GM23338 (cell line): ENCODE data around the gene EID2.

Experiments
- CREB1 ChIP-seq: fragments of 250-450 bp; sonication (Bioruptor Pico); IDR thresholded peaks from 2 replicates; pipeline ENCODE4 v1.5.0; 2020; ENCODE audit warnings: low read depth, mild to moderate bottlenecking, moderate library complexity
- EZH2 ChIP-seq: fragments of 200-600 bp; sonication (generic); IDR thresholded peaks from one replicate; pipeline ENCODE4 v1.8.0; 2017; ENCODE audit warnings: antibody characterized with exemption, mild to moderate bottlenecking, low read depth; ENCODE audit not compliant: unreplicated experiment
- EZH2phosphoT487 ChIP-seq: fragments of 200-600 bp; sonication (generic); IDR thresholded peaks from one replicate; pipeline ENCODE4 v1.8.1; 2018; ENCODE audit warnings: antibody characterized with exemption; ENCODE audit not compliant: unreplicated experiment
- POLR2AphosphoS5 ChIP-seq: IDR thresholded peaks from 2 replicates; pipeline ENCODE4 v1.6.1; 2016; ENCODE audit warnings: antibody characterized with exemption, low read depth
- ZNF331 ChIP-seq: fragments of 250-450 bp; sonication (Bioruptor Pico); IDR thresholded peaks from 2 replicates; pipeline ENCODE4 v1.5.0; 2020; ENCODE audit warnings: low read depth, mild to moderate bottlenecking, moderate library complexity
- TF ChIP-seq, protein P1 (sequence below), 2 experiments: fragments of 200-600 bp in 1 of 2; sonication (generic) in 1 of 2; conservative IDR thresholded peaks; 2 replicates each; pipeline versions ENCODE4 v1.5.1 to v1.6.1; 2016 to 2017; ENCODE audit warnings: antibody characterized with exemption in 2 of 2, low read depth in 2 of 2, mild to moderate bottlenecking in 2 of 2, moderate library complexity in 1 of 2
- TF ChIP-seq, protein P2 (sequence below): IDR thresholded peaks from one replicate; pipeline ENCODE4 v1.6.1; 2018; ENCODE audit warnings: antibody characterized with exemption; ENCODE audit not compliant: unreplicated experiment

DNA sequence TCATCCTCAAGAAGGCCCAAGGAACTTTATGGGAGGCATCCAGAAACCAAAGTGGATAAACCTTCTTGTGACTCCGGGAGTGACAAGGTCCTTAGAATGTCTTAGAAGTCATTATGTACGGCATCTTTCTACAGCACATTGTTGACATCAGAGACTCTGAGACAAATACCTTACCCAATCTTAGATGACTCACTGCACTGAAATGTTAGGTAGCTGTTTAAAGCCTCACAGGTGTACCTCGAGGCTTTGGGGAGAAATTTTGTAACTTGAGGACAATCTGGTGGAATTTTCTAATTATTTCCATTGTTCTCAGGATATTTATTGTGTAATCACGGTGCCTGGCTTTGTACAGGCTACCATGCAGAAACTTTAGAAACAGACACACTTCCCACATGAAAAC is 47.5 kb upstream of the EID2 start:
- TF ChIP-seq POLR2AphosphoS5 (no peak), EZH2 (no peak), CREB1 (CRISPR knock-in tag) (no peak), EZH2phosphoT487 (no peak), ZNF331 (no peak)
- TF ChIP-seq, protein P1, sequence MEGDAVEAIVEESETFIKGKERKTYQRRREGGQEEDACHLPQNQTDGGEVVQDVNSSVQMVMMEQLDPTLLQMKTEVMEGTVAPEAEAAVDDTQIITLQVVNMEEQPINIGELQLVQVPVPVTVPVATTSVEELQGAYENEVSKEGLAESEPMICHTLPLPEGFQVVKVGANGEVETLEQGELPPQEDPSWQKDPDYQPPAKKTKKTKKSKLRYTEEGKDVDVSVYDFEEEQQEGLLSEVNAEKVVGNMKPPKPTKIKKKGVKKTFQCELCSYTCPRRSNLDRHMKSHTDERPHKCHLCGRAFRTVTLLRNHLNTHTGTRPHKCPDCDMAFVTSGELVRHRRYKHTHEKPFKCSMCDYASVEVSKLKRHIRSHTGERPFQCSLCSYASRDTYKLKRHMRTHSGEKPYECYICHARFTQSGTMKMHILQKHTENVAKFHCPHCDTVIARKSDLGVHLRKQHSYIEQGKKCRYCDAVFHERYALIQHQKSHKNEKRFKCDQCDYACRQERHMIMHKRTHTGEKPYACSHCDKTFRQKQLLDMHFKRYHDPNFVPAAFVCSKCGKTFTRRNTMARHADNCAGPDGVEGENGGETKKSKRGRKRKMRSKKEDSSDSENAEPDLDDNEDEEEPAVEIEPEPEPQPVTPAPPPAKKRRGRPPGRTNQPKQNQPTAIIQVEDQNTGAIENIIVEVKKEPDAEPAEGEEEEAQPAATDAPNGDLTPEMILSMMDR (conservative IDR thresholded peaks at IDR 0.05; ENCODE audit: low read depth in 2 of 2), result no peak
- TF ChIP-seq, protein P2, sequence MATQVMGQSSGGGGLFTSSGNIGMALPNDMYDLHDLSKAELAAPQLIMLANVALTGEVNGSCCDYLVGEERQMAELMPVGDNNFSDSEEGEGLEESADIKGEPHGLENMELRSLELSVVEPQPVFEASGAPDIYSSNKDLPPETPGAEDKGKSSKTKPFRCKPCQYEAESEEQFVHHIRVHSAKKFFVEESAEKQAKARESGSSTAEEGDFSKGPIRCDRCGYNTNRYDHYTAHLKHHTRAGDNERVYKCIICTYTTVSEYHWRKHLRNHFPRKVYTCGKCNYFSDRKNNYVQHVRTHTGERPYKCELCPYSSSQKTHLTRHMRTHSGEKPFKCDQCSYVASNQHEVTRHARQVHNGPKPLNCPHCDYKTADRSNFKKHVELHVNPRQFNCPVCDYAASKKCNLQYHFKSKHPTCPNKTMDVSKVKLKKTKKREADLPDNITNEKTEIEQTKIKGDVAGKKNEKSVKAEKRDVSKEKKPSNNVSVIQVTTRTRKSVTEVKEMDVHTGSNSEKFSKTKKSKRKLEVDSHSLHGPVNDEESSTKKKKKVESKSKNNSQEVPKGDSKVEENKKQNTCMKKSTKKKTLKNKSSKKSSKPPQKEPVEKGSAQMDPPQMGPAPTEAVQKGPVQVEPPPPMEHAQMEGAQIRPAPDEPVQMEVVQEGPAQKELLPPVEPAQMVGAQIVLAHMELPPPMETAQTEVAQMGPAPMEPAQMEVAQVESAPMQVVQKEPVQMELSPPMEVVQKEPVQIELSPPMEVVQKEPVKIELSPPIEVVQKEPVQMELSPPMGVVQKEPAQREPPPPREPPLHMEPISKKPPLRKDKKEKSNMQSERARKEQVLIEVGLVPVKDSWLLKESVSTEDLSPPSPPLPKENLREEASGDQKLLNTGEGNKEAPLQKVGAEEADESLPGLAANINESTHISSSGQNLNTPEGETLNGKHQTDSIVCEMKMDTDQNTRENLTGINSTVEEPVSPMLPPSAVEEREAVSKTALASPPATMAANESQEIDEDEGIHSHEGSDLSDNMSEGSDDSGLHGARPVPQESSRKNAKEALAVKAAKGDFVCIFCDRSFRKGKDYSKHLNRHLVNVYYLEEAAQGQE, result no peak
